Superior temporal gyrus (tissue), 1 donor: ENCODE results near the gene WNK3.

Source experiments
- DNase-seq: peaks from one replicate; pipeline ENCODE4 v3.0.0-alpha.2; 2016; ENCODE audit errors: extremely low spot score

Gene WNK3

GRCh38 chrX:54171091-54171490 is 186.8 kb downstream of the WNK3 start:
- DNase-seq, result no peak

- DNase-seq, result no peak
Measured at GRCh38 chrX:54166915-54167314, 190.9 kb downstream of the WNK3 start.

- DNase-seq, result no peak
Measured at GRCh38 chrX:54157561-54157960, 200.3 kb downstream of the WNK3 start.
